GM12872 (cell line): ENCODE results near the gene MOB3B.

Experiments used
- TF ChIP-seq, protein P1 (sequence below): IDR thresholded peaks from 3 replicates; pipeline ENCODE4 v1.5.1; 2011; ENCODE audit warnings: low read depth, mild to moderate bottlenecking, low read length, moderate library complexity; ENCODE audit not compliant: insufficient read depth

Gene MOB3B

DNA sequence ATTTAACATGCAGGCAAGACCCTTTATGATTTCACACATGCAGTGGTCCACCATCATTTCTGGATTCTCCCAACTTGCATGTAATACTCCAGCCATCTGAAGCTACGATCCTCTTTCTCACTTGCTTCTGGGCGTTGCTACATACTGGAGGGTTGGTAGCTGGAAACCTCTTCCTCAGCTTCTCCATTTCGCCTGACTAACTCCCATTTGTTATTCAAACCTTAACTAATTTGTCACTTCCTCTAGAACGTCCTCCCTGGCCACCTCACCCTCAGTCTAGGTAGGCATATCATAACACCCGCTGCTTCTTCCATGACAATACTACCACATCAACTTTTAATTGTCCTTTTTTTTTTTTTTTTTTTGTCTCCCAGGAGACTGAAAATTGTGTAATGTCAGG, 160.0 kb downstream of the MOB3B start:
- TF ChIP-seq, protein P1, sequence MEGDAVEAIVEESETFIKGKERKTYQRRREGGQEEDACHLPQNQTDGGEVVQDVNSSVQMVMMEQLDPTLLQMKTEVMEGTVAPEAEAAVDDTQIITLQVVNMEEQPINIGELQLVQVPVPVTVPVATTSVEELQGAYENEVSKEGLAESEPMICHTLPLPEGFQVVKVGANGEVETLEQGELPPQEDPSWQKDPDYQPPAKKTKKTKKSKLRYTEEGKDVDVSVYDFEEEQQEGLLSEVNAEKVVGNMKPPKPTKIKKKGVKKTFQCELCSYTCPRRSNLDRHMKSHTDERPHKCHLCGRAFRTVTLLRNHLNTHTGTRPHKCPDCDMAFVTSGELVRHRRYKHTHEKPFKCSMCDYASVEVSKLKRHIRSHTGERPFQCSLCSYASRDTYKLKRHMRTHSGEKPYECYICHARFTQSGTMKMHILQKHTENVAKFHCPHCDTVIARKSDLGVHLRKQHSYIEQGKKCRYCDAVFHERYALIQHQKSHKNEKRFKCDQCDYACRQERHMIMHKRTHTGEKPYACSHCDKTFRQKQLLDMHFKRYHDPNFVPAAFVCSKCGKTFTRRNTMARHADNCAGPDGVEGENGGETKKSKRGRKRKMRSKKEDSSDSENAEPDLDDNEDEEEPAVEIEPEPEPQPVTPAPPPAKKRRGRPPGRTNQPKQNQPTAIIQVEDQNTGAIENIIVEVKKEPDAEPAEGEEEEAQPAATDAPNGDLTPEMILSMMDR = no peak

DNA sequence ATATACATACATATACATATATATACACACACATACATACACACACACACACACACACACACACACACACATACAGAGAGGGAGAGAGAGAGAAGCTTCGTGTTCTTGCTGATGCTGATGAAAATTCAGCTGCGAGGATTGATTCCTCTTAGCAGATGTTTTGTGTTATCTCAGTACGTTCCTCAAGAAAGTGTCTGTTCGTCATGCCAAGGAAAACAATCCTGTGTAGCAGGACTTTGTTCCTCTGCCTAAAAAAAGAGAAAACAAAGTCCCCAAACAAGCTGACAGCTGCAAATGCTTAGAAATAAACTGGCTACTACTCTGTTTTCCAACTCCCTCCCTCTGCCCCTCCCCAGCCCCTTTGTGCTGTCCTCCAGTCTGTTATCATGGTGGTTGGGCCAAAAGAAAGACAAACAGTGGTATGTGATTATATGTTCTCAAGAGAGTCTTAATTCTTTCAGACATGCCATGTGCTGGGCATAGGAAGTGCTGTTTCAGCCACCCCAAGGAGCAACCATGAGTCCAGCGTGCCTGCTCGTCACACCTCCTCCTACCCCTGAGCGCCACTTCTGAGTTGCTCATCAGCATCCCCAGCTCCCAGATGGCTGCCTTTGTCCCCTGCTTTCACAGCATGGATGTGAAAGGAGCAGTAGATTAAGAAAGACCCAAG, 161.2 kb downstream of the MOB3B start:
- TF ChIP-seq, protein P1 = no peak

DNA sequence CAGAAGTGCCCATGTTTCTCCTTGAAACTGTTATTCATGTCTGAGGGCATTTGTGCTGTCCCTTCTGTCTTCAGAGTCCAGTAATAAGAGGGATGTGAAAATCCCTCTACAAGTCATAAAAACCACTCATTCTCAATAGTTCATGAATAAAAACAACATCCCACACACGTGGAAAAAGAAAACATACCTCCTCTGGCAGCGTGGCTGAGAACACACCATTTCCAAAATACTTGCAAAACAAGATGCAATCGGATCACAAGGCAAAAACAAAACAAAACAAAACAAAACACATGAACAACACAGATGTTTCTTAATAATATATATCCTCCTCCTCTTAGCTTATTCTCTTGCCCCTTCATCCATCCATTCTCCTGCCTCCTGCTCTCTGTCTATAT, 161.7 kb downstream of the MOB3B start:
- TF ChIP-seq, protein P1 = no peak

DNA sequence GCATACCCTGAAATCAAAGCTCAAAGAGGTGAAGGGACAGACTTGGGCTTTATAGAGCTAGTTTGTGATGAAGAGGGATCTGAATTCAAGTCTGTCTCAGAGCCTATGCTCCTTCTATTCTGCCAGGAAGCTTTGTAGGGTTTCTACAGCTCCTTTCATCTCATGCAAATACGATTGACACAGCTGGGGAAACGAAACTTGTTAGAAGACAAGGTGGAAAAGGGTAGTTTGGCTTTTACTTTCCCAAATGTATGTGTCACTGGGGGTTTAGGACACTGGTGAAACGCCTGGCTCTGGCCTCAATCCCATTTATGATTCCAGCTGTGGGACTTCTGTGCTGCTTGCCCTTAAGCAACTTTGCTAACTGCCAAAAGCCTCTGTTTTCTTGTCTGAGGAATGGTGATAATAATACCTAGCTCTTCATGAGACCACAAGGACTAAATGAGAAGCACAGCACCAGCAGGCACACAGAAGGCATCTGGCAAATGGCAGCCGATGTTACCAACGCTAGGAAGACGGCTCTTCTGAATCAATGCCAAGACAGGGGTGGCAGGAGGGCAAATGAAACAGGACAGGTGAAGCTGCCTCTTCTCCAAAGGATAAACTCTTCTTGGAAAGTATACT, 162.3 kb downstream of the MOB3B start:
- TF ChIP-seq, protein P1 = no peak

DNA sequence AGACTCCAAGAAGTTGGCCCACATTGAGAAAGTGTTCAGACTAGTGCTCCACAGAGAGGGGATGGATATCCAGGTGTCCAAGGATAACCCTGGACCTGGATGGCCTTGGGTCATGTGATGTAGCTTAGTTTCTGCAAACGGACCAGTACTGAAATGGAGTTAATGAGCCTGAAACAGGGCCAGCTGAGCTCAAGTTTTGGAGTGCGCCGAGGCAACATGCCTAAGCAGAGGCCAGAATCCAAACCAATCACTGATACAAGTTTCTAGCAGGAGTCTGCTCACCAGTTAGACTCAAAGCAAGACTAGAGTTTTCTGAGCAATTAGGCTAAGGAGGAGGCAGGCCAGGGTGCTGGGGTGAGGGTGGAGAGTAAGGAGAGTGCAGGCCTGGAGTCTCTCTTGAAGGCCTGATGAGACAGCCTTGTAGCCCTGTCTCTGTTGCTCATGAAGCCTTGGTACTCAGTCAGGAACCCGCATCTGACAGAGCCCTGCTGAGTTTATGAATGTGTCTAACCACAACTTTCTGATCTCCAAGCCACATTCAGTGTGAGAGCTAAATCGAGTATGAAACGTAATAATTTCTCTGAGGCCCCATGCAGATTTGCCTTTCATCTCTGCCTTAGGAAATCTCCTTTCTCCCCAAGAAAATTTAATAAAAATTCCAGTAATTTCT, 163.8 kb downstream of the MOB3B start:
- TF ChIP-seq, protein P1 = no peak

DNA sequence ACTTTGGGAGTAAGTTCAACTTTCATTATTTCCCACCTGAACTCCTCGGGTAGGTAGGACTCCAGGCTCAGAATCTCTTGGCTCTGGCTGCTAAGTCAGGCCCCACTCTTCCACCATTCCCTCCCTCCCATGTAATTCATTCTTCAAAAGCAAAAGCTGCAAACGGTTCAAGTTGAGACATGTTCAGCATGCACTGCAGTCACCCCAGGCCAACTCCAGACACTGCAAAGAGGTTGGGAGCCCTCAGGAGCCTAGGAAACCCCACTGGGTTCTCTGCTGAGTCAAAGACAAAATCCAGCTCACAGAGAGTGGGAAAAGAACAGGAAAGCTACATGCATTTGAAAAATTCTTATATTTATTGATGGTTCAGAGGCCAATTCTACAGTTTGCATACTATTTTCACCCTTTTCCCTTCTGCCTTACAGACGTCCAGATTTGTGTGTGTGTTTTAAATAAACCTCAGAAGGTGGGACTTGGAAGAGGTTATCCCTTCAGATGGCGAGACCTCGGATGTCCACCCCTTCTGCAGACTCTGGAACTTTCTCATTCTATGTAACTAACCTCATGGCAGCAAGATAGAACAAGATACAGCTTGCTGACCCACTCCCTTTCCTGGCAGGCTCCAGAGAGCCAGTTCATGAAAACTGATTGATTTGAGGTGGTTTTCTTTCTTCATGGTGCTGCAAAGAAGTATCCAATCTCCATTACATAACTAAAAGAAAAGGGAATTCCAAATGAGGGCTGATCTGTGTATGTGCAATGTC, 167.0 kb downstream of the MOB3B start:
- TF ChIP-seq, protein P1 = no peak

DNA sequence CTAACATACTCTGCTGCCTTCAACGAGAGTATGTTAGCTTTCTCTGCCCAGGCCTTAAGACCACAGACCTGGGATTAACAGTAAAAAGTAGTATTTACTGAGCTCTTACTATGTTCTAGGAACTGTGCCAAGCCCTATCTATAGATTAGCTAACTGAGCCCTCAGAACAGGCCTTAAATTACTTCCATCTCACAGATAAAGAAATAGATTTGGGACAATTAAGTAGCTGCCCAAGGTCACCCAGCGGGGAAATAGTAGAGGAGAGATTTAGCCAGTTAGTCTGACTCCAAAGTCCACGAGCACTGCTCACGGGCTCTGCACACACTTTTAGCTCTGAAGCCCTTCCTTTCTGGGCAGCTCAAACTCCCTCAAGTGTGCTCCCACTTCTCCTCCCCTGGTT, 168.1 kb downstream of the MOB3B start:
- TF ChIP-seq, protein P1 = no peak
